K562 treated with DMSO at 1 percent for 12 hours (cell line): ENCODE results near the gene BARHL2. TPM values are rescaled to one million over a fixed set of nuclear protein-coding genes. Genes with fewer than 3 reads are reported as not detected.

Source experiments
- total RNA-seq: library from RNA; unstranded; fragments of 300-600 nt; gene quantifications from 2 replicates; pipeline ENCODE4 v1.2.3, GENCODE V29; 2022; ENCODE audit not compliant: insufficient read depth

The BARHL2 gene
- 0.32 TPM in 1 of 2 replicates, not detected in the other for total RNA-seq

GRCh38 chr1:90716552-90717355 lies at the start of gene BARHL2:
TSS of gene BARHL2 (minus strand) at chr1:90717302. CDS start at chr1:90717195, 107 bp downstream.

